KMS-11 (cell line): Measurements from ENCODE around the gene CDC5L.
"Not testable (repeated sequence)": the region's sequence is repeated elsewhere in the genome, so short reads cannot be mapped to it uniquely, and the experiment has no call there.

Source experiments
- H2AFZ ChIP-seq: fragments of 200-600 bp; sonication (generic); 2 replicates; pipeline ENCODE4 v1.6.1; 2016; ENCODE audit warnings: antibody characterized with exemption, mixed run types, low read depth
- H3K27ac ChIP-seq: fragments of 200-600 bp; sonication (generic); 2 replicates; pipeline ENCODE4 v1.6.1; 2016; ENCODE audit warnings: mild to moderate bottlenecking, mixed run types
- H3K27me3 ChIP-seq: fragments of 200-600 bp; sonication (generic); 2 replicates; pipeline ENCODE4 v1.6.1; 2017; ENCODE audit warnings: mild to moderate bottlenecking, low read depth, mixed run types, moderate library complexity; ENCODE audit not compliant: insufficient read depth
- H3K36me3 ChIP-seq: fragments of 200-600 bp; sonication (generic); 2 replicates; pipeline ENCODE4 v1.6.1; 2017; ENCODE audit warnings: mild to moderate bottlenecking, mixed run types; ENCODE audit not compliant: insufficient read depth
- H3K4me1 ChIP-seq: fragments of 200-600 bp; sonication (generic); 2 replicates; pipeline ENCODE4 v1.6.1; 2016; ENCODE audit warnings: mild to moderate bottlenecking, low read depth, mixed run types; ENCODE audit not compliant: poor library complexity, severe bottlenecking
- H3K4me2 ChIP-seq: fragments of 200-600 bp; sonication (generic); 2 replicates; pipeline ENCODE4 v1.7.0; 2016; ENCODE audit warnings: mild to moderate bottlenecking, mixed run types
- H3K4me3 ChIP-seq: fragments of 200-600 bp; sonication (generic); IDR thresholded peaks from 2 replicates; pipeline ENCODE4 v1.6.1; 2017; ENCODE audit warnings: low read depth, low read length, mixed read lengths; ENCODE audit not compliant: insufficient read depth
- H3K79me2 ChIP-seq: fragments of 200-600 bp; sonication (generic); 2 replicates; pipeline ENCODE4 v1.6.1; 2016; ENCODE audit warnings: low read depth, mixed run types; ENCODE audit not compliant: insufficient read depth
- H3K9ac ChIP-seq: fragments of 200-600 bp; sonication (generic); 2 replicates; pipeline ENCODE4 v1.6.1; 2016; ENCODE audit warnings: mild to moderate bottlenecking, mixed run types
- H4K20me1 ChIP-seq: fragments of 200-600 bp; sonication (generic); 2 replicates; pipeline ENCODE4 v1.6.1; 2016; ENCODE audit warnings: mild to moderate bottlenecking, mixed run types; ENCODE audit not compliant: insufficient read depth
- CTCF ChIP-seq: fragments of 200-600 bp; sonication (generic); conservative IDR thresholded peaks from 2 replicates; pipeline ENCODE4 v1.6.1; 2017; ENCODE audit warnings: low read depth, mild to moderate bottlenecking, antibody characterized with exemption, low read length, moderate library complexity, mixed read lengths

Gene CDC5L

GRCh38 chr6:44341095-44341890 is 46.2 kb upstream of the CDC5L start:
- peaks cover 5% of the 10 kb centered on the region for H3K4me1 ChIP-seq
- H2AFZ ChIP-seq: no peak overlapping the region
- TF ChIP-seq CTCF: no peak
- H3K27me3 ChIP-seq: no peaks in the 10 kb centered on the region
- no peaks in the 10 kb centered on the region for H4K20me1 ChIP-seq
- H3K27ac ChIP-seq: no peak overlapping the region
- no peak overlapping the region for H3K9ac ChIP-seq
- no peaks in the 10 kb centered on the region for H3K79me2 ChIP-seq
- H3K4me3 ChIP-seq: no peak overlapping the region
- H3K4me2 ChIP-seq: no peak overlapping the region
- no peaks in the 10 kb centered on the region for H3K36me3 ChIP-seq

GRCh38 chr6:44342052-44342451 is 45.5 kb upstream of the CDC5L start:
- no peaks in the 10 kb centered on the region for H4K20me1 ChIP-seq
- no peak overlapping the region for H3K9ac ChIP-seq
- no peak for TF ChIP-seq CTCF
- no peaks in the 10 kb centered on the region for H3K27me3 ChIP-seq
- H3K27ac ChIP-seq: no peak overlapping the region
- no peaks in the 10 kb centered on the region for H3K79me2 ChIP-seq
- H3K36me3 ChIP-seq: no peaks in the 10 kb centered on the region
- H3K4me2 ChIP-seq: no peak overlapping the region
- H3K4me3 ChIP-seq: no peak overlapping the region
- no peak overlapping the region for H2AFZ ChIP-seq
- peaks cover 5% of the 10 kb centered on the region for H3K4me1 ChIP-seq

GRCh38 chr6:44342489-44342888 is 45.0 kb upstream of the CDC5L start, which contains the start of gene SPATS1:
Gene SPATS1 (plus strand): TSS chr6:44342650. CDS start chr6:44343096, 446 bp downstream.
- no peaks in the 10 kb centered on the region for H3K79me2 ChIP-seq
- H3K27ac ChIP-seq: no peak within 1 kb of the TSS
- no peak within 1 kb of the TSS for H3K4me3 ChIP-seq
- no peak within 1 kb of the TSS; the same call in 1 of the 2 replicates for H2AFZ ChIP-seq
- no peaks in the 10 kb centered on the region for H3K36me3 ChIP-seq
- H3K9ac ChIP-seq: no peak within 1 kb of the TSS
- peaks cover 5% of the 10 kb centered on the region for H3K4me1 ChIP-seq
- no peak for TF ChIP-seq CTCF
- H4K20me1 ChIP-seq: no peaks in the 10 kb centered on the region
- H3K4me2 ChIP-seq: no peak within 1 kb of the TSS
- no peaks in the 10 kb centered on the region for H3K27me3 ChIP-seq

GRCh38 chr6:44346818-44347217 is 40.7 kb upstream of the CDC5L start:
- H3K27ac ChIP-seq, H3K27me3 ChIP-seq, H3K9ac ChIP-seq, H2AFZ ChIP-seq, H4K20me1 ChIP-seq, H3K4me1 ChIP-seq, H3K36me3 ChIP-seq, H3K79me2 ChIP-seq, H3K4me3 ChIP-seq, H3K4me2 ChIP-seq: not testable (repeated sequence)
